GM12892 (cell line): ENCODE results near the gene USH1G.
"Not testable (repeated sequence)": the region's sequence is repeated elsewhere in the genome, so short reads cannot be mapped to it uniquely, and the experiment has no call there.

Experiments used
- DNase-seq: peaks from one replicate; pipeline ENCODE4 v3.0.0; 2011; ENCODE audit not compliant: insufficient read length
- FAIRE-seq: peaks from 2 replicates; lab custom pipeline; 2011; peaks lifted over from hg19 to GRCh38; lab: Jason Lieb, UNC
- POLR2A ChIP-seq: IDR thresholded peaks from 2 replicates; pipeline ENCODE4 v1.6.1; 2011; ENCODE audit warnings: low read depth, low read length, control low read depth
- POLR2AphosphoS5 ChIP-seq: IDR thresholded peaks from 2 replicates; pipeline ENCODE4 v1.6.1; 2011; ENCODE audit warnings: low read depth, low read length, control low read depth
- TAF1 ChIP-seq: IDR thresholded peaks from 2 replicates; pipeline ENCODE4 v1.6.1; 2011; ENCODE audit warnings: low read depth, mild to moderate bottlenecking, control low read depth, low read length, borderline replicate concordance

The USH1G gene

GRCh38 chr17:74875155-74875976 is 47.7 kb downstream of the USH1G start:
- TF ChIP-seq POLR2AphosphoS5, result no peak
- TF ChIP-seq TAF1, result no peak
- TF ChIP-seq POLR2A, result no peak
- no peak for FAIRE-seq
- no peak for DNase-seq

GRCh38 chr17:74874615-74875037 is 48.4 kb downstream of the USH1G start:
- TF ChIP-seq POLR2A (no peak), TAF1 (no peak), POLR2AphosphoS5 (no peak)
- FAIRE-seq (no peak), DNase-seq (no peak)

- FAIRE-seq (no peak), DNase-seq (no peak)
- TF ChIP-seq POLR2AphosphoS5 (no peak), POLR2A (no peak), TAF1 (no peak)
These were observed 49.0 kb downstream of the USH1G start for GRCh38 chr17:74873874-74874614.

- DNase-seq, result peak; percentile 98
- TF ChIP-seq POLR2A (peak; percentile 93), POLR2AphosphoS5 (peak; percentile 93), TAF1 (peak; percentile 88; the same call in 1 of the 2 replicates)
- FAIRE-seq, result peak; percentile 94
These were observed 49.8 kb downstream of the USH1G start for GRCh38 chr17:74873037-74873873.

- DNase-seq, result no peak
- TF ChIP-seq POLR2AphosphoS5 (peak; percentile 53; the same call in 1 of the 2 replicates), POLR2A (peak; percentile 79), TAF1 (peak; percentile 91)
- FAIRE-seq, result no peak
These were observed 50.6 kb downstream of the USH1G start, which contains the start of gene FDXR for GRCh38 chr17:74872313-74873036. Gene FDXR, minus strand, starts transcription at chr17:74872994. Its CDS starts 50 bp downstream, at chr17:74872944.

- DNase-seq (no peak), FAIRE-seq (no peak)
- TF ChIP-seq POLR2A (no peak), POLR2AphosphoS5 (no peak), TAF1 (no peak)
These were observed 51.5 kb downstream of the USH1G start for GRCh38 chr17:74871356-74872076.

GRCh38 chr17:74870512-74870911 is 52.5 kb downstream of the USH1G start:
- FAIRE-seq (no peak), DNase-seq (no peak)
- TF ChIP-seq POLR2AphosphoS5, result no peak
- TF ChIP-seq POLR2A, result no peak
- no peak for TF ChIP-seq TAF1

GRCh38 chr17:74870028-74870427 is 53.0 kb downstream of the USH1G start:
- DNase-seq, FAIRE-seq: not testable (repeated sequence)

GRCh38 chr17:74868908-74869255 is 54.2 kb downstream of the USH1G start:
- FAIRE-seq, result no peak
- no peak for TF ChIP-seq POLR2A
- TF ChIP-seq POLR2AphosphoS5, result no peak
- no peak for TF ChIP-seq TAF1
- DNase-seq, result no peak

- DNase-seq (no peak), FAIRE-seq (no peak)
- no peak for TF ChIP-seq POLR2AphosphoS5
These were observed 54.7 kb downstream of the USH1G start for GRCh38 chr17:74868251-74868907.
